ENCODE data around the gene ARHGAP22. TPM values are rescaled to one million over a fixed set of nuclear protein-coding genes. Genes with fewer than 3 reads are reported as not detected.

ARHGAP22 gene
- total RNA-seq, 4 donors from 2014 or later: 0.59 to 2.1 (median 1.2) TPM

- H3K4me3 ChIP-seq: no peak overlapping the region
- 79 to 86% methylated on average over 2 of the region's 2 CpGs for WGBS, 2 donors
- peaks cover 0 to 12% (median 0%) of the 10 kb centered on the region in 3 donors for H3K4me1 ChIP-seq
- intact Hi-C loops (cut with DNase I): no loop called here
- H3K27me3 ChIP-seq: no peaks in the 10 kb centered on the region
- no peaks in the 10 kb centered on the region for H3K36me3 ChIP-seq
- no peak overlapping the region for H3K27ac ChIP-seq
- no peaks in the 10 kb centered on the region for H3K9me3 ChIP-seq
- TF ChIP-seq CTCF (IDR thresholded peaks at IDR 0.05) (no peak), POLR2A (IDR thresholded peaks at IDR 0.05) (no peak)
- DNase-seq: no peak
Observed at GRCh38 chr10:48576501-48576900, 28.4 kb downstream of the ARHGAP22 start.

GRCh38 chr10:48575901-48576300, 29.0 kb downstream of the ARHGAP22 start:
- Histone ChIP-seq H3K36me3 (no peaks in the 10 kb centered on the region), H3K4me1 (peaks cover 0 to 12% (median 0%) of the 10 kb centered on the region in 3 donors), H3K27me3 (no peaks in the 10 kb centered on the region), H3K9me3 (no peaks in the 10 kb centered on the region), H3K27ac (no peak overlapping the region), H3K4me3 (no peak overlapping the region)
- TF ChIP-seq CTCF (IDR thresholded peaks at IDR 0.05) (no peak), POLR2A (IDR thresholded peaks at IDR 0.05) (no peak)
- intact Hi-C loops (cut with DNase I): no loop called here
- DNase-seq: no peak
- WGBS, 2 donors: 92 to 93% methylated on average over 3 to 4 of the region's 4 CpGs

GRCh38 chr10:48574817-48575380, 30.0 kb downstream of the ARHGAP22 start:
- no peaks in the 10 kb centered on the region for H3K36me3 ChIP-seq
- no peak for TF ChIP-seq CTCF (IDR thresholded peaks at IDR 0.05)
- no peak for TF ChIP-seq POLR2A (IDR thresholded peaks at IDR 0.05)
- H3K4me1 ChIP-seq: peaks cover 0 to 10% (median 0%) of the 10 kb centered on the region in 3 donors
- no peak overlapping the region for H3K27ac ChIP-seq
- H3K4me3 ChIP-seq: no peak overlapping the region
- H3K9me3 ChIP-seq: no peaks in the 10 kb centered on the region
- no peaks in the 10 kb centered on the region for H3K27me3 ChIP-seq
- WGBS, 2 donors: 65 to 79% methylated on average over 6 of the region's 6 CpGs
- intact Hi-C loops (cut with DNase I): no loop called here
- DNase-seq: no peak

- H3K27ac ChIP-seq: no peak overlapping the region
- WGBS, 2 donors: 89 to 91% methylated on average over 5 of the region's 5 CpGs
- intact Hi-C loops (cut with DNase I): no loop called here
- TF ChIP-seq POLR2A (IDR thresholded peaks at IDR 0.05): no peak
- no peaks in the 10 kb centered on the region for H3K36me3 ChIP-seq
- H3K9me3 ChIP-seq: no peaks in the 10 kb centered on the region
- no peak overlapping the region for H3K4me3 ChIP-seq
- DNase-seq: no peak
- H3K27me3 ChIP-seq: no peaks in the 10 kb centered on the region
- peaks cover 0 to 5% (median 0%) of the 10 kb centered on the region in 3 donors for H3K4me1 ChIP-seq
Observed at GRCh38 chr10:48574322-48574796, 30.5 kb downstream of the ARHGAP22 start.

- H3K36me3 ChIP-seq: no peaks in the 10 kb centered on the region
- no peak for TF ChIP-seq POLR2A (IDR thresholded peaks at IDR 0.05)
- no peak for TF ChIP-seq CTCF (IDR thresholded peaks at IDR 0.05)
- no peaks in the 10 kb centered on the region for H3K9me3 ChIP-seq
- intact Hi-C loops (cut with DNase I): no loop called here
- 79 to 81% methylated on average over 5 of the region's 5 CpGs for WGBS, 2 donors
- H3K4me3 ChIP-seq: no peak overlapping the region
- no peaks in the 10 kb centered on the region for H3K27me3 ChIP-seq
- no peak overlapping the region for H3K27ac ChIP-seq
- no peak for DNase-seq
- H3K4me1 ChIP-seq: no peaks in the 10 kb centered on the region
Observed at GRCh38 chr10:48573045-48573444, 31.8 kb downstream of the ARHGAP22 start.

GRCh38 chr10:48572414-48572813, 32.5 kb downstream of the ARHGAP22 start:
- no peak overlapping the region for H3K27ac ChIP-seq
- TF ChIP-seq POLR2A (IDR thresholded peaks at IDR 0.05): no peak
- TF ChIP-seq CTCF (IDR thresholded peaks at IDR 0.05): no peak
- no peak for DNase-seq
- H3K4me3 ChIP-seq: no peak overlapping the region
- H3K9me3 ChIP-seq: no peaks in the 10 kb centered on the region
- intact Hi-C loops (cut with DNase I): no loop called here
- no peaks in the 10 kb centered on the region for H3K27me3 ChIP-seq
- WGBS, 2 donors: 90 to 94% methylated on average over 2 of the region's 2 CpGs
- H3K4me1 ChIP-seq: no peaks in the 10 kb centered on the region
- H3K36me3 ChIP-seq: no peaks in the 10 kb centered on the region
